AML-193 (cell line): Measurements from ENCODE around the gene CDC42BPB.

ENCODE experiments used
- DNase-seq, 2 experiments: peaks; one replicate each; lab custom pipeline; 2025; lab: John Stamatoyannopoulos, UW

CDC42BPB gene

GRCh38 chr14:102944448-102945330 lies 112.7 kb downstream of the CDC42BPB start:
- no peak for DNase-seq

- no peak for DNase-seq
Observed at GRCh38 chr14:102943979-102944378, 113.4 kb downstream of the CDC42BPB start.

- no peak for DNase-seq
Observed at GRCh38 chr14:102943454-102943853, 113.9 kb downstream of the CDC42BPB start.

- DNase-seq: no peak
Observed at GRCh38 chr14:102942069-102942468, 115.3 kb downstream of the CDC42BPB start.

- DNase-seq: no peak
Observed at GRCh38 chr14:102941419-102942011, 115.8 kb downstream of the CDC42BPB start.

GRCh38 chr14:102940729-102941362 lies 116.5 kb downstream of the CDC42BPB start:
- no peak for DNase-seq

- DNase-seq: no peak
Observed at GRCh38 chr14:102939820-102940561, 117.4 kb downstream of the CDC42BPB start.

- no peak for DNase-seq
Observed at GRCh38 chr14:102939329-102939728, 118.0 kb downstream of the CDC42BPB start.

GRCh38 chr14:102938191-102938590 lies 119.2 kb downstream of the CDC42BPB start:
- DNase-seq: no peak

- no peak for DNase-seq
Observed at GRCh38 chr14:102937331-102938175, 119.8 kb downstream of the CDC42BPB start.

- DNase-seq: no peak
Observed at GRCh38 chr14:102935756-102936155, 121.6 kb downstream of the CDC42BPB start.

GRCh38 chr14:102933618-102934231 lies 123.6 kb downstream of the CDC42BPB start:
- no peak for DNase-seq

- DNase-seq: no peak
Observed at GRCh38 chr14:102932484-102933248, 124.7 kb downstream of the CDC42BPB start.

GRCh38 chr14:102931580-102932285 lies 125.6 kb downstream of the CDC42BPB start:
- no peak for DNase-seq

- DNase-seq: no peak
Observed at GRCh38 chr14:102930753-102931579, 126.4 kb downstream of the CDC42BPB start.

GRCh38 chr14:102930138-102930752 lies 127.1 kb downstream of the CDC42BPB start:
- no peak for DNase-seq

- DNase-seq: no peak
Observed at GRCh38 chr14:102929241-102930137, 127.9 kb downstream of the CDC42BPB start.
